Naive thymus-derived CD4-positive, alpha-beta T cell (primary cell): ENCODE results near the gene STARD5. TPM values are rescaled to one million over a fixed set of nuclear protein-coding genes. Genes with fewer than 3 reads are reported as not detected.

Experiments
- ATAC-seq: fragments of 150-1000 bp; cut with Tn5 transposase; 2 replicates; pipeline ENCODE4 v1.10.0; 2021; ENCODE audit warnings: mild to moderate bottlenecking, moderate library complexity
- CTCF ChIA-PET: fragments of 350-600 bp; sonication (Branson Sonifier 250); formaldehyde crosslinking; loops from one replicate; lab custom pipeline; 2021; ENCODE audit warnings: antibody characterized with exemption; lab: Charles Lee
- POLR2A ChIA-PET: fragments of 350-600 bp; sonication (Branson Sonifier 250); formaldehyde crosslinking; loops from one replicate; lab custom pipeline; 2021; ENCODE audit warnings: antibody characterized with exemption, inconsistent platforms; lab: Charles Lee
- DNase-seq, 9 donors: peaks; one replicate each; pipeline versions ENCODE4 v3.0.0 to v3.0.0-alpha.2; 2020 to 2022; ENCODE audit warnings: mixed read lengths in 1 of 9
- H3K27ac ChIP-seq: one replicate; pipeline ENCODE4 v1.7.0; 2013; ENCODE audit warnings: mild to moderate bottlenecking, low read depth, low read length, moderate library complexity
- H3K27me3 ChIP-seq, 2 donors: one replicate each; pipeline ENCODE4 v1.7.0; 2013; ENCODE audit warnings: low read length in 2 of 2, mild to moderate bottlenecking in 2 of 2, moderate library complexity in 2 of 2; ENCODE audit not compliant: control insufficient read depth in 2 of 2, insufficient read depth in 2 of 2
- H3K36me3 ChIP-seq, 3 experiments: 1 replicate in 2 of 3; 2 replicates in 1 of 3; pipeline ENCODE4 v1.7.0; 2013; ENCODE audit warnings: low read length in 3 of 3, mild to moderate bottlenecking in 3 of 3, moderate library complexity in 1 of 3; ENCODE audit not compliant: insufficient read depth in 3 of 3, control insufficient read depth in 2 of 3
- H3K4me1 ChIP-seq, 2 donors: one replicate each; pipeline ENCODE4 v1.7.0; 2013; ENCODE audit warnings: low read length in 2 of 2, mild to moderate bottlenecking in 2 of 2, moderate library complexity in 1 of 2; ENCODE audit not compliant: control insufficient read depth in 2 of 2, insufficient read depth in 2 of 2
- H3K4me3 ChIP-seq: 2 replicates; pipeline ENCODE4 v1.7.0; 2013; ENCODE audit warnings: mild to moderate bottlenecking, low read length
- H3K9me3 ChIP-seq, 3 experiments: 1 replicate in 2 of 3; 2 replicates in 1 of 3; pipeline ENCODE4 v1.7.0; 2013; ENCODE audit warnings: low read length in 3 of 3; ENCODE audit not compliant: control insufficient read depth in 2 of 3
- H3K27ac Mint-ChIP-seq, 9 donors: one replicate each; pipeline ENCODE4 v1.8.0; 2020 to 2022; ENCODE audit warnings: mixed read lengths in 9 of 9, mild to moderate bottlenecking in 8 of 9, moderate library complexity in 5 of 9, inconsistent platforms in 2 of 9
- H3K27me3 Mint-ChIP-seq, 5 donors: one replicate each; pipeline ENCODE4 v1.8.0; 2021 to 2022; ENCODE audit warnings: mixed read lengths in 5 of 5, mild to moderate bottlenecking in 1 of 5
- H3K36me3 Mint-ChIP-seq, 5 donors: one replicate each; pipeline ENCODE4 v1.8.0; 2020 to 2022; ENCODE audit warnings: mixed read lengths in 5 of 5, mild to moderate bottlenecking in 3 of 5, inconsistent platforms in 1 of 5
- H3K4me1 Mint-ChIP-seq, 7 donors: one replicate each; pipeline ENCODE4 v1.8.0; 2020 to 2022; ENCODE audit warnings: mixed read lengths in 7 of 7, mild to moderate bottlenecking in 3 of 7, inconsistent platforms in 1 of 7
- H3K4me3 Mint-ChIP-seq, 10 donors: one replicate each; pipeline ENCODE4 v1.8.0; 2020 to 2022; ENCODE audit warnings: mild to moderate bottlenecking in 10 of 10, mixed read lengths in 10 of 10, moderate library complexity in 6 of 10, inconsistent platforms in 2 of 10
- H3K9me3 Mint-ChIP-seq, 11 donors: one replicate each; pipeline ENCODE4 v1.8.0; 2020 to 2022; ENCODE audit warnings: mixed read lengths in 11 of 11, mild to moderate bottlenecking in 4 of 11, inconsistent platforms in 1 of 11, moderate library complexity in 1 of 11
- intact Hi-C, 2 donors: fragments of 100-400 bp; cut with micrococcal nuclease; formaldehyde crosslinking; loops; one replicate each; pipeline ENCODE4 v1.15.1; 2023
- polyA plus RNA-seq, 2 donors: library from polyadenylated mRNA; unstranded; fragments of 300-500 nt; fragmentation: Illumina TruSeq; gene quantifications; one replicate each; pipeline ENCODE4 v1.2.3, GENCODE V29; 2021
- total RNA-seq, 6 experiments: library from RNA in 5 of 6; stranded (reverse) in 5 of 6; gene quantifications; 1 replicate in 5 of 6; 2 replicates in 1 of 6; pipeline ENCODE4 v1.2.3 and lab custom pipeline; 2021 to 2026

The STARD5 gene
- total and polyA plus RNA-seq, 7 experiments from 2014 or later: 5.0 to 13.5 (median 10.1) TPM

DNA sequence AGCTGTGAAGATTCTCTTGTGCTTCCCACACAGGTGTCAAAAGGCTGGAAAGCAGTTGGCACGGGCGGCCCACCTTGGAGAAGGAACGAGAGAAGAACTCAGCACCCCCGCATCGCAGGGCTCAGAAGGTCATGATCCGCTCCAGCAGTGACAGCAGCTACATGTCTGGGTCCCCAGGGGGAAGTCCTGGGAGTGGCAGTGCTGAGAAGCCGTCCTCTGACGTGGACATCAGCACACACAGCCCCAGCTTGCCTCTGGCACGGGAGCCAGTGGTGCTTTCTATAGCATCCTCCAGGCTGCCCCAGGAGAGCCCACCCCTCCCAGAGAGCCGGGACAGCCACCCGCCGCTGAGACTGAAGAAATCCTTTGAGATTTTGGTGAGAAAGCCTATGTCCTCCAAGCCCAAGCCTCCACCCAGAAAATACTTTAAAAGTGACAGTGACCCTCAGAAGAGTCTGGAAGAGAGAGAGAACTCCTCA is 31.4 kb downstream of the STARD5 start:
- peaks cover 0 to 8% (median 0%) of the 10 kb centered on the region in 3 experiments for H3K36me3 ChIP-seq
- H3K27me3 ChIP-seq: no peaks in the 10 kb centered on the region
- H3K9me3 Mint-ChIP-seq: peaks cover 0 to 5% (median 0%) of the 10 kb centered on the region in 11 donors
- DNase-seq: peak in 3 of 9 donors; percentile 41 to 73 (median 46)
- H3K9me3 ChIP-seq: no peaks in the 10 kb centered on the region
- H3K36me3 Mint-ChIP-seq: peaks cover 7 to 34% (median 9%) of the 10 kb centered on the region in 5 donors
- H3K4me1 Mint-ChIP-seq: peaks cover 63 to 94% (median 90%) of the 10 kb centered on the region in 7 donors
- peak overlapping the region; percentile 74 for H3K4me3 ChIP-seq
- peak overlapping the region; percentile 73 to 99 (median 94) for H3K4me3 Mint-ChIP-seq
- H3K27ac ChIP-seq: peak overlapping the region; percentile 87
- no peaks in the 10 kb centered on the region for H3K27me3 Mint-ChIP-seq
- ChIA-PET CTCF (interaction anchor here (1.1 to 3.3 kb wide), 3 partner anchors 9 to 17 kb away, joined by 3 to 19 read pairs (median 11); no protein-coding TSS in a partner anchor), POLR2A (interaction anchor here (1.7 to 23.2 kb wide), 5 partner anchors 13 to 36 kb away, joined by 4 to 642 read pairs (median 480); partner anchors contain the start of gene STARD5)
- intact Hi-C loops: loop anchor here (5.0 to 10.0 kb wide), 4 partner anchors 752 to 1522 kb away; partner anchors contain the start of genes MEX3B (in 1 of the 2) and ZFAND6 (in 1 of the 2)
- peaks cover 74 to 86% of the 10 kb centered on the region in 2 donors for H3K4me1 ChIP-seq
- H3K27ac Mint-ChIP-seq: peak overlapping the region; percentile 93 to 100 (median 96)
- ATAC-seq: peak; percentile 28

DNA sequence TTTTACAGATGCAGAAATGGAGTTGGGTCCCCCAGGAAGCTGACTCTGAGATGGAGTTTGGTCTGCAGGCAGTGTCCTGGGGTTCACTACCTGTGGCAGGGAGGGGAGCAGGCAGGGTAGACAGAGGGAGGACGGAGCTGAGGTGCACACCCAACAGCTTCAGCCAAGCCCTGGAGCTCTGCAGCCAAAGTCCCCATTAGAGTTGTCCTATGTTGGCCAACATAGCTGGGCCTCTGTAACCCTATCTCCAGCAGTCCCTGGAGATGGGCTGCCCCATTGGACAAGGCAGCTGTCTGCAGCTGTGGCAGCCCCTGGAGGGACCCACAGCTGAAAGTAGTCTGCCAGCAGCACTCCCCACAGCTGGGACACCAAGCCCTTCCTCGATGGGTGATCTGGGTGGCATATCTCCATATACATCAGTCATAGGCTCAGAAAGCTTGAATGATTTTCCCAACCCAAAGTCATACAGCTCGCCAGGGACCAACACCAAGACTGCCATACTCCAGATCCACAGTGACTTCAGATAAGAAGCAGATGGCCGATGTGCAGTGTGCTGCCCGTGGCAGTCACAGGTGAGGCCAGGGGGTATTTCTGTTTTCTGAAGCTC is 31.9 kb downstream of the STARD5 start:
- DNase-seq: no peak
- Histone ChIP-seq H3K36me3 (peaks cover 0 to 2% (median 0%) of the 10 kb centered on the region in 3 experiments), H3K4me1 (peaks cover 79 to 91% of the 10 kb centered on the region in 2 donors), H3K27ac (peak overlapping the region; percentile 87), H3K9me3 (no peaks in the 10 kb centered on the region), H3K4me3 (peak overlapping the region; percentile 74), H3K27me3 (no peaks in the 10 kb centered on the region)
- intact Hi-C loops: loop anchor here (5.0 to 10.0 kb wide), 4 partner anchors 753 to 1523 kb away; partner anchors contain the start of genes MEX3B (in 1 of the 2) and ZFAND6 (in 1 of the 2)
- POLR2A ChIA-PET: interaction anchor here (14.7 to 23.2 kb wide), 3 partner anchors 13 to 37 kb away, joined by 480 to 642 read pairs (median 516); partner anchors contain the start of gene STARD5
- ATAC-seq: no peak
- H3K27me3 Mint-ChIP-seq: no peaks in the 10 kb centered on the region
- peaks cover 66 to 99% (median 96%) of the 10 kb centered on the region in 7 donors for H3K4me1 Mint-ChIP-seq
- CTCF ChIA-PET: interaction anchor here (0.8 to 3.3 kb wide), 6 partner anchors 9 to 301 kb away, joined by 3 to 19 read pairs (median 6); no protein-coding TSS in a partner anchor
- peak overlapping the region; percentile 73 to 99 (median 94) for H3K4me3 Mint-ChIP-seq
- peaks cover 0 to 5% (median under 1%) of the 10 kb centered on the region in 11 donors for H3K9me3 Mint-ChIP-seq
- peak overlapping the region; percentile 93 to 100 (median 96) for H3K27ac Mint-ChIP-seq
- peaks cover 4 to 31% (median 5%) of the 10 kb centered on the region in 5 donors for H3K36me3 Mint-ChIP-seq

DNA sequence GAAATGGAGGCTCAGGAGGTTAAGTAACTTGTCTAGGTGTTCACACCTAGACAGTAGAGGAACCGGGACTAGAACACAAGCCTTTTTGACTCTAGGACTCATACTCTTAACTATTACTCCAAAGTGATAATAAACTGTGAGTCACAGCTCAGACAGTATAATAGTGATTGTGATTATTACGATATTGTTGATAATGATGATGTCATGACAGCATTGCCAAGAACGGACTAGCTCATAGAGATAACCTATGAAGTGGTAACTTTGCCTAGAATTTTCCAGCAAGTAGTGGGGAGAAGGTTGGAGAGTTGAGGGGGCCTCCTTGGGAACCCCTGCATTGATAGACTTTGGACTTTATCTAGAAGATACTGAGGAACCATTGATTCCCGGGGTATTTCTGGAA is 34.0 kb downstream of the STARD5 start:
- Histone ChIP-seq H3K27ac (peak overlapping the region; percentile 87), H3K4me3 (no peak overlapping the region), H3K4me1 (peaks cover 83 to 95% of the 10 kb centered on the region in 2 donors), H3K27me3 (no peaks in the 10 kb centered on the region), H3K36me3 (no peaks in the 10 kb centered on the region), H3K9me3 (no peaks in the 10 kb centered on the region)
- Mint-ChIP-seq H3K36me3 (peaks cover 0 to 20% (median 4%) of the 10 kb centered on the region in 5 donors), H3K27me3 (no peaks in the 10 kb centered on the region), H3K4me3 (peak overlapping the region in 8 of 10 donors; percentile 14 to 80 (median 41)), H3K27ac (peak overlapping the region in 8 of 9 donors; percentile 76 to 99 (median 96)), H3K4me1 (peaks cover 69 to 100% (median 98%) of the 10 kb centered on the region in 7 donors), H3K9me3 (peaks cover 0 to 8% (median 0%) of the 10 kb centered on the region in 11 donors)
- ChIA-PET CTCF (interaction anchor here (1.0 to 3.3 kb wide), 5 partner anchors 9 to 24 kb away, joined by 3 to 19 read pairs (median 8); no protein-coding TSS in a partner anchor), POLR2A (interaction anchor here (14.7 to 23.2 kb wide), 3 partner anchors 13 to 39 kb away, joined by 480 to 642 read pairs (median 516); partner anchors contain the start of gene STARD5)
- intact Hi-C loops: loop anchor here (5.0 to 10.0 kb wide), 4 partner anchors 755 to 1525 kb away; partner anchors contain the start of genes MEX3B (in 1 of the 2) and ZFAND6 (in 1 of the 2)
- DNase-seq: no peak
- no peak for ATAC-seq

GRCh38 chr15:81288616-81289015 is 35.3 kb downstream of the STARD5 start:
- ChIA-PET CTCF (no interaction called here), POLR2A (interaction anchor here (14.7 kb wide), 1 partner anchor 16 kb away, joined by 516 read pairs; no protein-coding TSS in a partner anchor)
- peaks cover 77 to 94% of the 10 kb centered on the region in 2 donors for H3K4me1 ChIP-seq
- Mint-ChIP-seq H3K36me3 (peaks cover 0 to 17% (median 4%) of the 10 kb centered on the region in 5 donors), H3K9me3 (peaks cover 0 to 8% (median 0%) of the 10 kb centered on the region in 11 donors), H3K4me1 (peaks cover 62 to 98% (median 94%) of the 10 kb centered on the region in 7 donors), H3K27me3 (no peaks in the 10 kb centered on the region), H3K4me3 (peak overlapping the region in 8 of 10 donors; percentile 1 to 82 (median 29)), H3K27ac (peak overlapping the region in 8 of 9 donors; percentile 95 to 99 (median 97))
- H3K27me3 ChIP-seq: no peaks in the 10 kb centered on the region
- peak overlapping the region; percentile 72 for H3K27ac ChIP-seq
- intact Hi-C loops: no loop called here
- no peak for DNase-seq
- no peaks in the 10 kb centered on the region for H3K36me3 ChIP-seq
- H3K4me3 ChIP-seq: no peak overlapping the region
- no peaks in the 10 kb centered on the region for H3K9me3 ChIP-seq
- ATAC-seq: no peak

DNA sequence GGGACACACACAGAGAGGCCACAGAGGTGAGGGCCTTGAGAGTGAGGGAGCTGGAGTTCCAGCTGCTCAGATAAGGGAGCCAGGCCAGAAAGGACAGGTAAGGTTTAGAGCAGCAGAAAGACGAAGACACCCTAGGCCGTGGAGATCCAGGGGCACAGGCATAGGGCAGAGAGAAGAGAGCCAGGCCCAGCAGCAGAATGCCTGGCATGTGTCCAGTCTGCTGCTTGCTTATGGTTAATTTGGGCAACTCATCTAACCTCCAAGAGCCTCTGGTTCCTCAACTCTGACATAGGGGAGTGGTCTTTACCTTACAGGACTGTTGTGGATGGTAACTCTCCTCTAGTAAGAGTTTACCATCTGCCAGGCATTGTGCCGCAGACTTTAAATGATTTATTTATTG is 35.9 kb downstream of the STARD5 start:
- CTCF ChIA-PET: interaction anchor here (2.8 kb wide), 1 partner anchor 9 kb away, joined by 21 read pairs; no protein-coding TSS in a partner anchor
- intact Hi-C loops: no loop called here
- H3K36me3 ChIP-seq: no peaks in the 10 kb centered on the region
- peaks cover 71 to 92% of the 10 kb centered on the region in 2 donors for H3K4me1 ChIP-seq
- H3K36me3 Mint-ChIP-seq: peaks cover 0 to 17% (median 4%) of the 10 kb centered on the region in 5 donors
- ATAC-seq (no peak), DNase-seq (no peak)
- peaks cover 0 to 8% (median 0%) of the 10 kb centered on the region in 11 donors for H3K9me3 Mint-ChIP-seq
- peak overlapping the region in 8 of 9 donors; percentile 95 to 99 (median 97) for H3K27ac Mint-ChIP-seq
- no peaks in the 10 kb centered on the region for H3K27me3 ChIP-seq
- H3K4me3 Mint-ChIP-seq: peak overlapping the region in 7 of 10 donors; percentile 23 to 86 (median 80)
- H3K4me1 Mint-ChIP-seq: peaks cover 59 to 98% (median 91%) of the 10 kb centered on the region in 7 donors
- POLR2A ChIA-PET: interaction anchor here (0.9 to 3.0 kb wide), 6 partner anchors 10 to 39 kb away, joined by 3 to 207 read pairs (median 11); no protein-coding TSS in a partner anchor
- H3K4me3 ChIP-seq: no peak overlapping the region
- H3K27me3 Mint-ChIP-seq: no peaks in the 10 kb centered on the region
- no peaks in the 10 kb centered on the region for H3K9me3 ChIP-seq
- peak overlapping the region; percentile 72 for H3K27ac ChIP-seq
